GM06990 (cell line): ENCODE measurements around the gene MGAT5.

Experiments used
- DNase-seq: peaks from one replicate; pipeline ENCODE4 v3.0.0-alpha.2; 2011; ENCODE audit not compliant: insufficient read length; ENCODE audit errors: extremely low read depth
- H3K27me3 ChIP-seq: replicated peaks from 2 replicates; pipeline ENCODE4 v1.6.0; 2011; ENCODE audit warnings: low read length; ENCODE audit not compliant: control insufficient read depth, insufficient read depth
- H3K36me3 ChIP-seq: 2 replicates; pipeline ENCODE4 v1.5.1; 2011; ENCODE audit warnings: low read length; ENCODE audit not compliant: control insufficient read depth, insufficient read depth
- H3K4me3 ChIP-seq: replicated peaks from 2 replicates; pipeline ENCODE4 v1.5.1; 2011; ENCODE audit warnings: low read depth, mild to moderate bottlenecking, control low read depth, low read length
- CTCF ChIP-seq: IDR thresholded peaks from 2 replicates; pipeline ENCODE4 v1.5.1; 2011; ENCODE audit warnings: low read length, control low read depth, mild to moderate bottlenecking, inconsistent platforms; ENCODE audit not compliant: insufficient read depth, poor library complexity, severe bottlenecking

Gene MGAT5

GRCh38 chr2:134231301-134231964 is 22.4 kb upstream of the MGAT5 start:
- TF ChIP-seq CTCF, result no peak
- Histone ChIP-seq H3K27me3 (no peaks in the 10 kb centered on the region), H3K4me3 (peak overlapping the region; percentile 9; the same call in 1 of the 2 replicates), H3K36me3 (no peaks in the 10 kb centered on the region)
- DNase-seq, result no peak

GRCh38 chr2:134231965-134232340 is 21.9 kb upstream of the MGAT5 start:
- no peak for TF ChIP-seq CTCF
- H3K4me3 ChIP-seq, result peak overlapping the region; percentile 9; the same call in 1 of the 2 replicates
- DNase-seq, result no peak
- no peaks in the 10 kb centered on the region for H3K27me3 ChIP-seq
- H3K36me3 ChIP-seq, result no peaks in the 10 kb centered on the region

- Histone ChIP-seq H3K27me3 (no peaks in the 10 kb centered on the region), H3K36me3 (no peaks in the 10 kb centered on the region), H3K4me3 (no peak overlapping the region)
- no peak for DNase-seq
- no peak for TF ChIP-seq CTCF
These were observed 21.4 kb upstream of the MGAT5 start for GRCh38 chr2:134232461-134232860.

GRCh38 chr2:134232868-134233727 is 20.8 kb upstream of the MGAT5 start:
- H3K36me3 ChIP-seq, result no peaks in the 10 kb centered on the region
- peak; percentile 32 for DNase-seq
- no peaks in the 10 kb centered on the region for H3K27me3 ChIP-seq
- TF ChIP-seq CTCF, result no peak
- no peak overlapping the region for H3K4me3 ChIP-seq

- H3K4me3 ChIP-seq, result no peak overlapping the region
These were observed 20.1 kb upstream of the MGAT5 start for GRCh38 chr2:134233728-134234136.

More at GRCh38 chr2:134233728-134234136, 20.1 kb upstream of the MGAT5 start:
- no peak for TF ChIP-seq CTCF
- DNase-seq, result peak; percentile 75
- Histone ChIP-seq H3K27me3 (no peaks in the 10 kb centered on the region), H3K36me3 (no peaks in the 10 kb centered on the region)
